AG08396 (cell line): Measurements from ENCODE around the gene BICC1.

Experiments
- DNase-seq: peaks from one replicate; pipeline ENCODE4 v3.0.0; 2012; ENCODE audit warnings: low spot score, mixed read lengths

BICC1 gene, protein sequence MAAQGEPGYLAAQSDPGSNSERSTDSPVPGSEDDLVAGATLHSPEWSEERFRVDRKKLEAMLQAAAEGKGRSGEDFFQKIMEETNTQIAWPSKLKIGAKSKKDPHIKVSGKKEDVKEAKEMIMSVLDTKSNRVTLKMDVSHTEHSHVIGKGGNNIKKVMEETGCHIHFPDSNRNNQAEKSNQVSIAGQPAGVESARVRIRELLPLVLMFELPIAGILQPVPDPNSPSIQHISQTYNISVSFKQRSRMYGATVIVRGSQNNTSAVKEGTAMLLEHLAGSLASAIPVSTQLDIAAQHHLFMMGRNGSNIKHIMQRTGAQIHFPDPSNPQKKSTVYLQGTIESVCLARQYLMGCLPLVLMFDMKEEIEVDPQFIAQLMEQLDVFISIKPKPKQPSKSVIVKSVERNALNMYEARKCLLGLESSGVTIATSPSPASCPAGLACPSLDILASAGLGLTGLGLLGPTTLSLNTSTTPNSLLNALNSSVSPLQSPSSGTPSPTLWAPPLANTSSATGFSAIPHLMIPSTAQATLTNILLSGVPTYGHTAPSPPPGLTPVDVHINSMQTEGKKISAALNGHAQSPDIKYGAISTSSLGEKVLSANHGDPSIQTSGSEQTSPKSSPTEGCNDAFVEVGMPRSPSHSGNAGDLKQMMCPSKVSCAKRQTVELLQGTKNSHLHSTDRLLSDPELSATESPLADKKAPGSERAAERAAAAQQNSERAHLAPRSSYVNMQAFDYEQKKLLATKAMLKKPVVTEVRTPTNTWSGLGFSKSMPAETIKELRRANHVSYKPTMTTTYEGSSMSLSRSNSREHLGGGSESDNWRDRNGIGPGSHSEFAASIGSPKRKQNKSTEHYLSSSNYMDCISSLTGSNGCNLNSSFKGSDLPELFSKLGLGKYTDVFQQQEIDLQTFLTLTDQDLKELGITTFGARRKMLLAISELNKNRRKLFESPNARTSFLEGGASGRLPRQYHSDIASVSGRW

DNA sequence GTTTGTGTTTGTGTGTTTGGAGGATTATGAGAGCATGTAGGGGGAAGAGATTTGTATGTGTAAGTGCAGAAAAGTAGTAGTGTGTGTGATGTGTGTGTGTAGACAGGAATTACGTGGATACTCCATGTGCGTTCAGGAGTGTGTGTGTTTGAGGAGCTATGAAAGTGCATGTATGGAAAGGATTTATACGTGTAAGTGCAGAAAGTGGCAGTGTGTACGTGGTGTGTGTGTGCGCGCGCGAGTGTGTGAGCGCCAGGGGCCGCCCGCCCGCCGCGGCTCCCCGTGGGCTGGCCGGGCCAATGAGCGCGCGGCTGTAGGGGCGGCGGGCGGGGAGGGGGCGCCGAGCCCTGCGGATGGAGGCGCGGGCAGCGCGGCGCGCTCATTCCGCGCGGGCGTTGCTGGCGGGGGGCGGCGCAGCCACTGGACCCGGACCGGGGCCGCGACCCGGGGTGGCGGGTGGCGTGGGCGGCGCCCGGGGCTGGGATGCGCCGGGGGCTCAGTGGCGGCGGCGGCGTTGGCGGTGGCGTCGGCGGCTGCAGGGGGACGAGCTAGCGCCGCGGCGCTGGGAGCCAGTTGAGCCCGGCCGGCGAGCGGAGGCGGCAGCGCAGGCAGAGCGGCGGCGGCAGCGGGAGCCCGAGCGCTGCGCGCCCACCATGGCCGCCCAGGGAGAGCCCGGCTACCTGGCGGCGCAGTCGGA is at the start of gene BICC1:
Gene BICC1, plus strand, starts transcription at position 382 of the 697 bp plus-strand sequence. Its CDS starts 272 bp downstream, at position 654.
- DNase-seq = peak; percentile 81

DNA sequence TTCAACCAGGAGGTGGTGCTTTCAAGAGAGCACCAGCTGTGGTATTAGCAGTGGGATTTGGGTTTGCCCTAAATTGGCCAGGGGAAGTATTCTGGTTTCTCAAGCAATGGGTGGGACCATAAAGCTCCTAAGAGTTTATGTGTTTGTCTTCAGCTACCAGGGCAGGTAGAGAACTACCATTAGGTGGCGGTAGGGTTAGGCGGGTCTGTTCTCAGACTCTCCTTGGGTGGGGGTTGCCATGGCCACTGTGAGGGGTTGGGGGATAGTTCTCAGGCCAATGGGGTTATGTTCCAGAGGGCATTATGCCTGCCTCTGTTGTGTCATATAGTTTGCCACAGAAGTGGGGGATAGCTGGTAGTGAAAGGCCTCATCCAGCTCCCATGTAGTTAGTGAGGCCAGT is 47.7 kb upstream of the BICC1 start:
- no peak for DNase-seq

DNA sequence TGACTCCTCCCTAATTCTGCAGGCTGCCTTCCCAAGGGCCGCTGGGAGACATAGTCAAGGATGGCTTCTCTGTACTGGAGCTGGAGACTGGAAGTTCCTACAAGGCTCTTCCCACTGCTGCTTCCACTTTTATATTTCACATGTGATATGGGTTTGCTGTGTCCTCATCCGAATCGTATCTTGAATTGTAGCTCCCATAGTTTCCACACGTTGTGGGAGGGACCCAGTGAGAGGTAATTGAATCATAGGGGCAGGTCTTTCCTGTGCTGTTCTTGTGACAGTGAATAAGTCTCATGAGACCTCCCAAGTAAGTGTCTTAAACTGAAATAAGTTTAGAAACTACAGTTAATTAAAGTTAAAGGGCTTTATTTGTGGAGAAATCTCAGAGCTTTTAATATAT is 47.0 kb upstream of the BICC1 start:
- no peak for DNase-seq

DNA sequence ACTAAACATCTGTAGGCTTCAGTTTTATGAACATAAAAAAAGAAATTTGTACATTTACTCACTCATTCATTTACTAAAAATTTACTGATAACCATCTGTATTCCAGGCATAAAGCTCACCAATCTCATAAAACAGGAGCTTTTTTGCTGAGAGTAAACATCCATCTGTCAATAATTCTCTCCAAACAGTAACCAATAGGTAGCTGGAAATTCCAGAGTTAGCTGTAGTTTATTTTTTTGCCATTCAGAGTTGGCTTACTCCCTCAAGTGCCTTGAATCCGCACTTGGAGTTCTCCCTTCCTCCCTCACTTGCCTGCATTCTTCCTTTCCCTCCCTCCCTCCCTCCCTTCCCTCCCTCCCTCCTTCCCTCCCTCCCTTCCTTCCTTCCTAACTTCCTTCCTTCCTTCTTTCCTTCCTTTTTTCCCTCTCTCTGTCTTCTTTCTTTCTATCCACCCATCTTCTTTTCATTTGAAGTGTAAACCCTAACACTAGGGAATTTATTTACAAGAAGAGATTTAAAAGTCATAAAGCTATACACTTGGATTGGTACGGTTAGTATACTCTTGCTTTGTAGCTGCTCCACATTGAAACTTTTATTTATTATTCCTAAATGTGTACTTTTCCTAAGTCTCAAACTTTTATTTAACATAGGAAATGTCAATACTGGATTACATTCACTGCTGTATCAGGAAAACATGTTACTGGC is 44.6 kb upstream of the BICC1 start:
- no peak for DNase-seq

DNA sequence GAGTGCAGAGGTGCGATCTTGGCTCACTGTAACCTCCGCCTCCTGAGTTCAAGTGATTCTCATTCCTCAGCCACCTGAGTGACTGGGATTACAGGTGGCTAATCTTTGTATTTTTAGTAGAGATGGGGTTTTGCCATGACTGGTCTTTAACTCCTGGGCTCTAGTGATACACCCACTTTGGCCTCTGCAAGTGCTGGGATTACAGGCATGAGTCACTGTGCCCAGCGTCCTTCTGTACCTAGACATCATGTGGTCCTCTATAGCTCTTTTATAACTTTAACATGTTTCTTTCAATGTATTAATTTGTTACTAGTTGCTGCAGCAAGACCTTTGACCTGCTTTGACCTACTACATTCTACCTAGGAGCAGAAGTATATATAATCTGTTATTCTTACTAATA is 38.7 kb upstream of the BICC1 start:
- no peak for DNase-seq

DNA sequence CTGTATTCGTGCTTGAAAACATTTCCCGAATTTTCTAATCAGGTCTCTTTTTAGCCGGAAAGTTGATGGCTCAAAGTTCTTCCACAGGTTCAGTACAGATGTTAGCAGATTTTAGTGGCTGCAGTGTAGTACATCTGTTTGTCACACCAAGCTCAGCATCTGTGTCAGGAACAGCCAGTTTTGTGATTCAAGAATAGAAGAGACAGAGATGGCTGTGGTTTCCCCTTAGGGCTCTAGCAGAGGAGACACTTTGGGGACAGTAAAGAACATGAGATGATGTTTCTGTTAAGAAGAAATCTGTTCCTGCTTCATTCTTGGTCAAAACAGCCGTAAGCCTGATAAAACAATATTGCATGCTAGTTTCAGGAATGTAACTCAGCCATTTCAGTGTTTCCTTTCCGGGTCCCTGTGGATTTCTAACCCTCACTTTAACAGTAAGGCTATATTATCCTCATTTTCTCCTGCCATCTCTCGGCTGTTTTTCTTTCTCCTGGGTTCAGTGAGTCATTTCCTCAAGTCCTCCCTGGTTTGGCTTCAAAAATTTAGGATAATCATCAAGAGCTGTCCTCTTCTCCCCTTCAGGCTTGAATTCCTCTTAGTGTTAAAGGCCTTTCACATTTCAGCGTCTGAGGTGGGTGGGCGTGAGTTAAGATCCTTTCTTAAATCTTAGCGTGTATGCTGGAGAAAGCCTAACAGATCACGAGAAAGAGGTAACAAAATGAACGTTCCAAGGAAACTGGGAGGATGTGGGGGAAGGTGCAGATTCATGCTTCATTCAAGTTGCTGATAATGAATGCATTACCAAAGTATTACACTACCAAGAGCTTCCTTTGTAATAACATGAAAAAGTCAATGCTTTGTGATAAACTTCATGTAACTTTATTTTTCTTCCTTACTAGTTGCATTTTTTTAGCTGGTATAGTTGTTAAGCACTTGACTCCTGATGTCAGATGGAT is 37.1 kb upstream of the BICC1 start:
- DNase-seq = peak; percentile 17

DNA sequence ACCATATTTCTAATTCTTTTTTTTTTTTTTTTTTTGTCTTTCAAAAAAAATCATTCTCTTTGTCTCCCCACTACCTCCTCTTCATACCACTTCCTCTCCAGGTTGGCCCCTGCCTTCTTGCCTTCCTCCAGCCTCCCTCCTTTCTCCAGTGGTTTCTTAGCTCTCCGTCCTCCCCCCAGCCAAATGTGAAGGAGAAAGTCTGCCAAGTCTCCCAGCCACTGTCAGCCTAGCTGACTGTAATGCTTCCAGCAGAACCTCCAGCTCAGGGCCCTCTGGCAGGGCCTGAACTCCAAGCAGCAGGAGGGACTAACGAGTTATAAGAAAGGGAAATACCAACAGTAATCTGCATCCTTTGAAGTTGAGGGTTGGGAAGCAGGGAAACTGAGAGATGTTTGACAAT is 35.5 kb upstream of the BICC1 start:
- peak; percentile 33 for DNase-seq

DNA sequence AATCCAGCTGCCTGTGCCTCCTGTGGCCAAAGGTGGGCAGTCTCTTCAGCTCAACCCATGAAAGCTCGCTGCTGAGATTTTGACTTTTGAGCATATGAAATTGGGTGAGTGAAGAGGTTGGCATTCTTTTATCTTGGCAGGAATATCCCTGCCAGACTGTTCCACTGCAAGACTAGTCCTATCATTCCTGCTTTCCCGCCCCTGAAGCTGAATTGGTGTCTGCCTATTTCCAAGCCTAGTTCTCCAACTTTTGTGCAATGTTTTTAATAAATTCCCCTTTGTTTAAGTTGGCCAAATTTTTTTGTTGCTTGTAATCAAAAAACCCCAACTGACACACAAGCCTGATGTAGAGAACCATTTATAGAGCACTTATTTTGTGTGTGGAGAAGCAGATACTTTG is 34.8 kb upstream of the BICC1 start:
- no peak for DNase-seq

DNA sequence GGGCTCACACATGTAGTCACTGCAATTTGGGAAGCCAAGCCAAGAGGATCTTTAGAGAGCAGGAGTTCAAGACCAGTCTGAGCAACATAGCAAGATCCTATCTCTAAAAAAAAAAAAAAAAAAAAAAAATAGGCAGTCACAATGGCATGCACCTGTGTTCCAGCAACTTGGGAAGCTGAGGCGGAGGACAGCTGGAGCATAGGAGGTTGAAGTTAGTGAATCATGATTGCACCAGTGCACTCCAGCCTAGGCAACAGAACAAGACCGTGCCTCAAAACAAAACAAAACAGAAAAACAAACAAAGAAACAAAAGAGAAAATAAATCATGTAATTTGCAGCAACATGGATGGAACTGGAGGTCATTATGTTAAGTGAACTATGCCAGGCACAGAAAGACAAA is 33.6 kb upstream of the BICC1 start:
- no peak for DNase-seq

DNA sequence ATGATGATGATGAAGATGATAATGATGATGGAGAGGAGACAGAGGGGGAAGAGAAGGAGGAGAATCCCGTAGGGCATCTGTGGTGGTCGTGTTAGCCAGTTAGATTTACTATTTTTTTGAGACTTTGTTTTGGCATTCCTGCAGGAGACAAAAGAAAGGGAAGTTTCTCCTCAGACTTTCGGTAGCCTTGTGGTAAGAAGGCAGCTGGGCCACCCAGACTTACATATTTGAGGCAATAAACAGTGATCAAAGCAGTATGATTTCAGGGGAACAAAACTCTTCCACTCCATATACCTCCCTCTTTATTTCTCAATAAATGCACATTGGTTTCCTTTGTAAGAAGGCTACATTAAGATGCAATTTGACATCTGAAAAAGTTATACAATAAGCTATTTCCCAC is 32.4 kb upstream of the BICC1 start:
- DNase-seq = no peak

DNA sequence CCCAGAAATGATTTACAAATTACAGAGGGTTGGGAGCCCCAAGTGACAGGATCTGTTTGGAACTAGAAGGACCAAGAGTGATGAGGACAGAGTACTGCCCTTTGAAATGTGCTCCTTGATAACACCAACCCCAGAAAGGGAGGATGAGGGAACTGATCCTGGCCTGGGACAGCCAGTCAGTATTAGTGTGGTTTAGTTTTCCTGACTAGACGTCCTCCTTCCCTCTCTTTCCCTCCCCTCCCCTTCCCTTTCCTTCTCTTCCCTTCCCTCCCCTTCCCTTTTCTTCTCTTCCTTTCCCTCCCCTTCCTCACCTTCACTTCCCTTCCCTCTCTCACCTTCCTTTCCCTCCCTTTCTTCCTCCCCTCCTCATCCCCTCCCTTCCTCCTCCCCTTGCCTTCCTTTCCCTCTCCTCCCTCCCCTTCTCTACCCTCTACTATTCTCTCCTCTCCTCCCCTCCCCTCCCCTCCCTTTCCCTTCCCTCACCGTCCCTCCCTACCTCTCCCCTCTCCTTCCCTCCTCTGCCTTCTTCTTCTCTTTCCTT is 31.0 kb upstream of the BICC1 start:
- DNase-seq = no peak

DNA sequence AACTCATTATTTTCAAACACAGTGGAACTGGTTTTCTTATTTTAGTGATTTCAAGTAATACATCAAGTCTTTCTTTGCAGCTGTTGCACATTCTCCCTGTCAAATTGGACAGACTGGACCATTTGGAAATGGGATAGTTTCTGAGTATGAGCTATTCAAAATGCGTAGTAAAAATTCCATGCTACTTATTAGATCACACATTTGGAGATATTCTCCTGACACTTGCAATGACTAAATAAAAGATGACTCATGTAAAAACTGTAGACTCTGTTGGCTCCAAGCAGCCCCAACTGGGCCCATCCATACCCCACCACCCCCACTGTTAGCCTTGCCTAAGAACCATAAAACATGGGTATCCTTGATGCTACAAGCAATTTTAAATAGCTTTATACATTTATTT is 25.9 kb upstream of the BICC1 start:
- no peak for DNase-seq

DNA sequence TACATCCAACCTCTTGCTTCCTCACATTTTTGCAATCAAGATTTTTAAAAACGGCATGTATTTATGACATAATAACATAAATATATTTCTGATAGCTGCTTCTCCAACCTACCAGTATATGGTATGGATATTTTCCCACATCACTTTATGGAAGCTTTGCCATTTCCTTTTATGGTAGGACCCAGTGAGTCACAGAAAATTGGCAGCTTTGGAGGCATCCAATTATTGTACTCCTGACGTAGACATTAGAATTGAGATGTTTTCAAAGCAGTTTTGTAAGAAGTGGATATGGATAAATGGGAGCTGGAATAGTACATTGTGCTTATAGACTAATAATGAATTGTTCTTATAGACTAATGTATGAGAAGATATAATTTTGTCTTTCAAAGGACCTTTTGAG is 23.8 kb upstream of the BICC1 start:
- no peak for DNase-seq

DNA sequence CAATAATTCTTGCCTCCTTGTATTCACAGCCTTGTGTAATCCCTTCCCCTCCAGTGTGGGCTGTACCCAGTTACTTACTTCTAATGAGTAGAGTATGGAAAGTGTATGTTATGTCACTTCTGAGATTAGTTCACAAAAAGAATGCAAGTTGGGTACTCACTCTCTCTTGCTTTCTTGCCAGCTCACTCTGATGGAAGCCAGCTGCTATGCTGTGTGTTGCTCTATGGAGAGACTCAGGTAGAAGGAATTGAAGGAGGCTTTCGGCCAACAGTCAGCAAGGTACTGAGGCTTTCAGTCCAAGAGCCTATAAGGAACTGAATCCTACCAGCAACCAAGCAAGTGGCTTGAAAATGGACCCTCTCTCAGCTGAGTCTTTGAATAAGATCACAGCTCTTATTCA is 9.7 kb upstream of the BICC1 start:
- DNase-seq = no peak

DNA sequence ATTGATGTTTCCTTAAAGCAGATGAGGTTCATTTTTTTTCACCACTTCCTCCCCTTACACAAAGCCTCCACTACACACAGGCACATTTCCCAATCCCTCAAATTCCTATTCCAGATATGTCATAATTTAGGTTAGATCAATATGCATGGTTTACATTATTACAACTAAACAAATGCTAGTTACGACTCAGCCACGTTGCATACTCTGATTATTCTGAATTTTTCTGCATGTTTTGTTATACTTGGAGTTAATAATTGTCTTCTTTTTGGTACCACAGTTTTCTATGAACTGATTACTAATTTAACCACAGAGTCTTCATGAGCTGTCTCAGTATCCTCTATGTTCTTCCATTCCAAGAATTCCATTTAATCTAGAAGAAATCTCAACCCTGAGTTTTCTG is 4.4 kb upstream of the BICC1 start:
- peak; percentile 45 for DNase-seq

DNA sequence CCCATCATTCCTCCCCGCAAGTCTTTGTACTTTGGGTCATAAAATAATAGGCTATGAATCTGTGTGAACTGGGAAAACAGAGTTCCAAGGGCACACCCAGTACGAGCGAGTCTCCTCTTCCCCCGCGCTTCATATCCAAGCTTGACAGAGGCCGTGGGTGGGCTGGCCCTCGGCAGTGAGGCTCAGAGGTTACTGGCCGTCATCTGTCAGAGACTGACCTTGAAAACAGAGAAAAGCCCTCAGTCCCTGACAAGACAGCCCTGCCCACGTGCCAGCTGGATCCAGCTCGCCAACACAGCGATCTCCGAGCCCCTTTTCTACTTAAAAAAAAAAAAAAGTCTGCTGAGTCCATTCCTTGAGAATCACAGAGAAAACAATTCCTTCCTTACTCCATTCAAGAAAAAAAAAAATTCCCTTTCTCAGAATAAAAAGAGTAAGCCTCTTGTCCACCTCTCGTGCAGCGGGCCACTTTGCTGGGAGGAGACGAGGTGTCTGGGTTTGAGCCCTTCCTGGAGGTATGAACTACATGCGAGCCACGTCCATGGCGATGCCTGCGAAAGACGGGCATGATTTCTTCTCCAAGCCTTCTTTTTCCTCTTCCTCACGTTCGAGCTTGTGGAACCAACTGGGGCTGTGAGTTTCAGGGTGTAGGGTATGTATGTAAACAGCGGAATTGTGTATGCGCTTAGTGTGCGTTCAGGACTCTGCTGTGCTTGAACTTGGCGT is 744 bp upstream of the BICC1 start:
- DNase-seq = peak; percentile 16

DNA sequence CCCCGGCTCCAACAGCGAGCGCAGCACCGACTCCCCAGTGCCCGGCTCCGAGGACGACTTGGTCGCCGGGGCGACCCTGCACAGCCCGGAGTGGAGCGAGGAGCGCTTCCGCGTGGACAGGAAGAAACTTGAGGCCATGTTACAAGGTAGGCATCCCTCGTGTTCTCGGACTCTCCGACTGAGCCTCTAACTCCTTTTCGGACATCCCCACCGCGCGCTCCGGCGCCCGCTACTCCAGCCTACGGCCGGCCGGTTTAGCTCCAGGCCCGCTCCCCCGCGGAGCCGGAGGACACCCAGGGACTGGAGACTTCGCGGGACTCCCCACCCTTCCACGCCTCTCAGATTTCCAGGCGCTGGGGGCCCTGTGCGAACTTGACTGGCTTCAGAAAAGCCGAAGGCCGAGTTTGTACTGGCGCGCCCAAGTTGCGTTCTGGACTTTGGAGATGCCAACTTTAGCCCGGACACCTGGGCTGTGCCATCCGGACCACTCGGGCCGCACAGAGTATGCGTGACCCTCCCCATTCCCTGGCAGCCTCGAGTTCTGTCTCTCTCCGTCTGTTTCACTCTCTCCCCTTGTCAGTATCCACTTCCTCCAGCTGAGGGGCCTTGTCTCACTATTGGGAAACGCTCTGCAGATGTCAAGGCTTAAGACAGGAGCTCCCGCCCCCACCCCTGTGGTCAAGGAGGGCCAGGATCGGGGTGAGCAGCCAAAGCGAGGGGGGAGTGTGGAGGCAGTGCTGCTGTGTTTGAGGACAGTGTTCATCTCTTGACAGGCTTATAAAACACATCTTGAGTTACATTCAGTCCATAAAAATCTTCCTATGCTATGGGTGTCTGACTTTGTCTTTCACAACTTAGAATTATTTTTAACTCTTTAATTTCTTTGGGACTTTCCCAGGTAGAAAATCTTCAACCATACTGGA is 777 bp downstream of the BICC1 start:
- DNase-seq = peak; percentile 55

DNA sequence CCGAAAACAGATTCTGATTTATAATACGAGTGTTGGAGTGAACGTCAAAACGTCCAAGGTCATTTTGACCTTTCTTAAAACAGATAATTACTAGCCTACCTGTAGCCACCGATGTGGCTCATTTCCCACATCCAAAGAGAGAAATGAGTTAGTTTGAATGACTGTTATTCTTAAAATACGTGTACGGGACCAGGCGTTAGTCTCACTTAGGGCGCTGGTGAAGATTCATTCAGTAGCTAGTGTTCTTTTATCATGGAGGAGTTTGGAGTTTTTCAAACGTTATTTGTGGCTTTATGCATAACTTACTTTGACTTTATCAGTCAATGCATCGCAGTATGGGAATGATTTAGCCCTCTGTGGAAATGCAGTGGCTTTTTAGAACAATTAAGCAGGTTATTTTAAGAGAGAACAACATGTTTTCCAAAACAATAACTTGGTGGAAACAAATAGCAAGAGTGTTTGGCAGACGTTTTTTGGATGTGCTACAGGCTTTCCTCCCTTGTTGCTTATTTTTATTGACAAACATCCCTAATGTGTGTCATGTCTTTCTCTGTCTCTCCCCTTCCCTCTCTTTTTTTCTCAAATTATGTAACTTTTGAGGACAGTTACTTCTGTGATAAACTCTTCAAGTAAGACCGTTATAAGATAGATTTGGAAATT is 1.6 kb downstream of the BICC1 start:
- no peak for DNase-seq
